ENCODE data around the gene ARID1B.

The ARID1B gene

GRCh38 chr6:156820089-156820798 is 43.1 kb downstream of the ARID1B start:
- TF ChIP-seq, protein P1, sequence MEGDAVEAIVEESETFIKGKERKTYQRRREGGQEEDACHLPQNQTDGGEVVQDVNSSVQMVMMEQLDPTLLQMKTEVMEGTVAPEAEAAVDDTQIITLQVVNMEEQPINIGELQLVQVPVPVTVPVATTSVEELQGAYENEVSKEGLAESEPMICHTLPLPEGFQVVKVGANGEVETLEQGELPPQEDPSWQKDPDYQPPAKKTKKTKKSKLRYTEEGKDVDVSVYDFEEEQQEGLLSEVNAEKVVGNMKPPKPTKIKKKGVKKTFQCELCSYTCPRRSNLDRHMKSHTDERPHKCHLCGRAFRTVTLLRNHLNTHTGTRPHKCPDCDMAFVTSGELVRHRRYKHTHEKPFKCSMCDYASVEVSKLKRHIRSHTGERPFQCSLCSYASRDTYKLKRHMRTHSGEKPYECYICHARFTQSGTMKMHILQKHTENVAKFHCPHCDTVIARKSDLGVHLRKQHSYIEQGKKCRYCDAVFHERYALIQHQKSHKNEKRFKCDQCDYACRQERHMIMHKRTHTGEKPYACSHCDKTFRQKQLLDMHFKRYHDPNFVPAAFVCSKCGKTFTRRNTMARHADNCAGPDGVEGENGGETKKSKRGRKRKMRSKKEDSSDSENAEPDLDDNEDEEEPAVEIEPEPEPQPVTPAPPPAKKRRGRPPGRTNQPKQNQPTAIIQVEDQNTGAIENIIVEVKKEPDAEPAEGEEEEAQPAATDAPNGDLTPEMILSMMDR (IDR thresholded peaks at IDR 0.05; ENCODE audit: low read depth, low read length, missing control alignments) = no peak
- no peaks in the 10 kb centered on the region for H3K36me3 ChIP-seq (replicated peaks)
- no peak for DNase-seq
- H3K27ac ChIP-seq = no peak overlapping the region
- H3K27me3 ChIP-seq (replicated peaks) = no peaks in the 10 kb centered on the region
- in situ Hi-C loops (cut with HindIII; ENCODE audit: low pct_ligation_motif_present, low sequenced_read_pairs) = no loop called here
- H3K4me3 ChIP-seq (ENCODE audit: low read depth, low read length) = no peak overlapping the region

- Histone ChIP-seq H3K4me3 (ENCODE audit: low read depth, low read length) (no peak overlapping the region), H3K27me3 (replicated peaks) (no peaks in the 10 kb centered on the region), H3K27ac (no peak overlapping the region), H3K36me3 (replicated peaks) (no peaks in the 10 kb centered on the region)
- TF ChIP-seq, protein P1 (IDR thresholded peaks at IDR 0.05; ENCODE audit: low read depth, low read length, missing control alignments) = no peak
- in situ Hi-C loops (cut with HindIII; ENCODE audit: low pct_ligation_motif_present, low sequenced_read_pairs) = no loop called here
- no peak for DNase-seq
These were observed 44.5 kb downstream of the ARID1B start for GRCh38 chr6:156821707-156822106.

DNA sequence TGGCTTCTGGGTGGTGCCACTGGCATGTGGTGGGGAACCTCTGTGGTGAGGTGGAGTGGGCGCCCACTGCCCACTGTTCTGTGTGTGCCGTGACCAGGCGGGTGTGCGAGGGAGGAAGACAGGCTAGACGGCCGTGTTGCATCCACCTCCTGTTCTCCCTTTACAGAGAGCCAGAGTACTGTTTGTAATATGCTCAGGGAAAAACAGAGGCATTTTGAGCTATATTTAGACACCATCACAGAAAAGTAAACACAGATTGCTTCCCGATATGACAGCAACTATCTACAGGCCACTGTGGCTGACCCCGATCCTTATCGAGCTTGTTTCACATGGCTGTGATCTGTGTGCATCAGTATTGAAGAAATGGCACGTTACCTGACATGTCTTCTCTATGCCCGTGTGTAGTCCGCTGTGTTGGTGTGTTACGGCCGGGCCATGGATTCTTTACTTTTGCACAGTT is 45.6 kb downstream of the ARID1B start:
- H3K27me3 ChIP-seq (replicated peaks) = no peaks in the 10 kb centered on the region
- TF ChIP-seq, protein P1 (IDR thresholded peaks at IDR 0.05; ENCODE audit: low read depth, low read length, missing control alignments) = no peak
- in situ Hi-C loops (cut with HindIII; ENCODE audit: low pct_ligation_motif_present, low sequenced_read_pairs) = no loop called here

GRCh38 chr6:156824142-156824541 is 47.0 kb downstream of the ARID1B start:
- H3K4me3 ChIP-seq (ENCODE audit: low read depth, low read length) = no peak overlapping the region
- in situ Hi-C loops (cut with HindIII; ENCODE audit: low pct_ligation_motif_present, low sequenced_read_pairs) = no loop called here
- H3K27ac ChIP-seq = no peak overlapping the region
- H3K36me3 ChIP-seq (replicated peaks) = no peaks in the 10 kb centered on the region
- no peaks in the 10 kb centered on the region for H3K27me3 ChIP-seq (replicated peaks)
- DNase-seq = no peak
- TF ChIP-seq, protein P1 (IDR thresholded peaks at IDR 0.05; ENCODE audit: low read depth, low read length, missing control alignments) = no peak

More for the DNA sequence above, 45.6 kb downstream of the ARID1B start:
- Histone ChIP-seq H3K27ac (no peak overlapping the region), H3K4me3 (ENCODE audit: low read depth, low read length) (no peak overlapping the region), H3K36me3 (replicated peaks) (no peaks in the 10 kb centered on the region)
- no peak for DNase-seq

DNA sequence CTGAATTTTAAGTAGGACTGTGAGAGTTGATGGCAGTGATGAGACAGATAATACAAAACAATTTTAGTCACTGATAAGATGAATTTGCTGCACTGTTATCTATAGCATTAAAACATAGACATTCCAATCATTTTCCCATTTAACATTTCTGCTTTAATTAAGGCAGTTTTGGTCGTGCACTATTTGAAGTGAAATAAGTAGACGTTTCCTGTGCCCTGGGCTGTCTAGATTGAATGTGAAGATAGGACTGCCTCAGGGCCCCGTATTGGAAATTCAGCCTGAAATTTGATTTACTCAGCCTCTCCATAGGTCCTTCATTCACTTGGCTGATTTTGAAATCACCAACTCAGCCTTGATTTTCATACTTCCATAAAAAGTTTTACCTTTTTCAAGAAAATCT is 48.3 kb downstream of the ARID1B start:
- Histone ChIP-seq H3K4me3 (ENCODE audit: low read depth, low read length) (no peak overlapping the region), H3K27me3 (replicated peaks) (no peaks in the 10 kb centered on the region), H3K36me3 (replicated peaks) (peaks cover 2% of the 10 kb centered on the region), H3K27ac (no peak overlapping the region)
- DNase-seq = no peak
- TF ChIP-seq, protein P1 (IDR thresholded peaks at IDR 0.05; ENCODE audit: low read depth, low read length, missing control alignments) = no peak
- in situ Hi-C loops (cut with HindIII; ENCODE audit: low pct_ligation_motif_present, low sequenced_read_pairs) = no loop called here
